ENCODE data around the gene USP34. TPM values are rescaled to one million over a fixed set of nuclear protein-coding genes. Genes with fewer than 3 reads are reported as not detected.

The USP34 gene
- polyA plus RNA-seq, 2 donors: 32.2 to 40.4 TPM

DNA sequence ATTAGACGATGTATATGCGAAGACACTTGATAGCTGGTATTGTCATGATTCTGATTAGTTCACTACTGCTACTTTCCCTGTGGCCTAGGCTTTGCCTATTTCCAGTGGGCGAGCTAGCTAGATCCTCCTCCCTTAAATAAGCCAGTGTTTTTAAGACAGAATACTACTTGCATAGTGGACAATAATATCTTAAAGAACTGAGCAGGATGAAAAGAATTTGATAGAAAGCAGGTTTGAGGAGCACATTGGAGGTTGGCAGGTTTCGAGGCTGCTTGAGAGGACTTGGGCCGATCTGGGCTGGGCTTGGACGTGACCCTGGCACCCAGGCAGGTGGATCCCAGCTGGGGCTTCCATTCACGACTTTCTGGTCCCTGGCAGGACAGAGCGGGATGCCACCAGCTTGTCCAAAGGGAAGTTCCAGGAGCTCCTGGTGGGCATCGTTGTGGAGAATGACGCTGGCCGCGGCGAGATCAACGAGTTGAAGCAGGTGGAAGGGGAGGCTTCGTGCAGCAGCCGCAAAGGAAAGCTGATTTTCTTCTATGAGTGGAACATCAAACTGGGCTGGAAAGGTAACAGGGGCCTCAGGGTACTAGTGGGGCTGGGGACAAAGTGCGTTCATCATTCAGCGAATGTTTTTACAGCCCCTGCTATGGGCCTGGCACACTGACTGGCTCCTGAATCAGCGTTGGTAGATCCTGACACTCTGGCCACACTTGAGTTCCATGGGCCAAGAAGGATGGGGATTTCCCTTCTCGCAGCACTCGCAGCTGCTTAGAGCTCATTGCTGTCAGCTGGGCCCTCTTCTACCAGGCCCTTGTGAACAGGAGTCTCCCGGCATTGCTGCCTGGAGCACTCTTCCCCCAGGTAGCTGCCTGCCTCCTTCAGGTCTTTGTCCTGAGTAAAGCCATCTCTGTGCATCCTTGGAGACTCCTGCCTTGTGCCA is 292.0 kb downstream of the USP34 start:
- 70 to 78% methylated on average over 22 of the region's 22 CpGs for WGBS, 2 donors

GRCh38 chr2:61177727-61178549 is 292.9 kb downstream of the USP34 start:
- peak overlapping the region; percentile 97 to 99 for H3K27ac ChIP-seq (ENCODE audit: low read depth in 2 of 2, low read length in 1 of 2)
- peaks cover 0 to 4% of the 10 kb centered on the region in 2 donors for H3K36me3 ChIP-seq (ENCODE audit: control insufficient read depth in 2 of 2, insufficient read depth in 2 of 2, low read length in 1 of 2)
- H3K4me3 ChIP-seq (ENCODE audit: low read depth in 1 of 2, low read length in 2 of 2): peak overlapping the region; percentile 70 to 80
- H3K9me3 ChIP-seq (ENCODE audit: control insufficient read depth in 2 of 2, insufficient read depth in 1 of 2, low read depth in 1 of 2, low read length in 1 of 2): no peaks in the 10 kb centered on the region
- H3K27me3 ChIP-seq (ENCODE audit: control insufficient read depth in 1 of 2, insufficient read depth in 2 of 2, low read length in 2 of 2): no peaks in the 10 kb centered on the region
- WGBS, 2 donors: 12 to 16% methylated on average over 39 to 45 of the region's 45 CpGs
- peaks cover 3 to 25% of the 10 kb centered on the region in 2 donors for H3K4me1 ChIP-seq (ENCODE audit: control insufficient read depth in 2 of 2, insufficient read depth in 2 of 2, low read length in 1 of 2)

More for the DNA sequence above, 292.0 kb downstream of the USP34 start:
- Histone ChIP-seq H3K4me3 (ENCODE audit: low read depth in 1 of 2, low read length in 2 of 2) (peak overlapping the region in 1 of 2 donors; percentile 70), H3K36me3 (ENCODE audit: control insufficient read depth in 2 of 2, insufficient read depth in 2 of 2, low read length in 1 of 2) (peaks cover 0 to 4% of the 10 kb centered on the region in 2 donors), H3K27me3 (ENCODE audit: control insufficient read depth in 1 of 2, insufficient read depth in 2 of 2, low read length in 2 of 2) (no peaks in the 10 kb centered on the region), H3K9me3 (ENCODE audit: control insufficient read depth in 2 of 2, insufficient read depth in 1 of 2, low read depth in 1 of 2, low read length in 1 of 2) (no peaks in the 10 kb centered on the region), H3K4me1 (ENCODE audit: control insufficient read depth in 2 of 2, insufficient read depth in 2 of 2, low read length in 1 of 2) (peaks cover 3 to 25% of the 10 kb centered on the region in 2 donors), H3K27ac (ENCODE audit: low read depth in 2 of 2, low read length in 1 of 2) (peak overlapping the region in 1 of 2 donors; percentile 66)

- H3K27ac ChIP-seq (ENCODE audit: low read depth in 2 of 2, low read length in 1 of 2): peak overlapping the region; percentile 99
- H3K4me3 ChIP-seq (ENCODE audit: low read depth in 1 of 2, low read length in 2 of 2): peak overlapping the region; percentile 70 to 81
- H3K27me3 ChIP-seq (ENCODE audit: control insufficient read depth in 1 of 2, insufficient read depth in 2 of 2, low read length in 2 of 2): no peaks in the 10 kb centered on the region
- no peaks in the 10 kb centered on the region for H3K9me3 ChIP-seq (ENCODE audit: control insufficient read depth in 2 of 2, insufficient read depth in 1 of 2, low read depth in 1 of 2, low read length in 1 of 2)
- WGBS, 2 donors: 0% methylated on average over 70 to 111 of the region's 111 CpGs
- H3K4me1 ChIP-seq (ENCODE audit: control insufficient read depth in 2 of 2, insufficient read depth in 2 of 2, low read length in 1 of 2): peaks cover 6 to 27% of the 10 kb centered on the region in 2 donors
- no peaks in the 10 kb centered on the region for H3K36me3 ChIP-seq (ENCODE audit: control insufficient read depth in 2 of 2, insufficient read depth in 2 of 2, low read length in 1 of 2)
These were observed 293.8 kb downstream of the USP34 start for GRCh38 chr2:61176755-61177726.

- WGBS, 2 donors: 91 to 92% methylated on average over 8 of the region's 8 CpGs
- no peak overlapping the region for H3K4me3 ChIP-seq (ENCODE audit: low read depth in 1 of 2, low read length in 2 of 2)
- no peaks in the 10 kb centered on the region for H3K27me3 ChIP-seq (ENCODE audit: control insufficient read depth in 1 of 2, insufficient read depth in 2 of 2, low read length in 2 of 2)
- no peaks in the 10 kb centered on the region for H3K36me3 ChIP-seq (ENCODE audit: control insufficient read depth in 2 of 2, insufficient read depth in 2 of 2, low read length in 1 of 2)
- H3K4me1 ChIP-seq (ENCODE audit: control insufficient read depth in 2 of 2, insufficient read depth in 2 of 2, low read length in 1 of 2): peaks cover 4 to 20% of the 10 kb centered on the region in 2 donors
- no peaks in the 10 kb centered on the region for H3K9me3 ChIP-seq (ENCODE audit: control insufficient read depth in 2 of 2, insufficient read depth in 1 of 2, low read depth in 1 of 2, low read length in 1 of 2)
- H3K27ac ChIP-seq (ENCODE audit: low read depth in 2 of 2, low read length in 1 of 2): no peak overlapping the region
These were observed 295.9 kb downstream of the USP34 start for GRCh38 chr2:61175036-61175435.

DNA sequence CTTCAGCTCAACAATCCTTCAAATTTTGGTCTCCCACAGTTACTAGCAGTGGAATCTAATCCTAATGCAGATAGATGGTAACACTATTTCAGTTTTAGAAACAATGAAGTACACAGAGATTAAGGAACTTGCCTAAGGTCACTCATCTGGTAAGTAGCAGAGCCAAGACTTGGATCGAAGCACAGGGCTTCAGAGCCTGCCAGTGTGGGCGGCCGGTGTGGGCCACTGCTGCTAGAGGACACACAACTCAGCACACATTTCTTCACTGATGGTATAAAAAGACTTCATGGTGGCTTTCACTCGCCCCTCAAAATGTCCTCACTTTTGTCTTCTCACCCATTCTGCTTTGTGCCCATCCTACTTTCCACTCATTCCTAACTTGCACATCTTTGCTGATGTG is 297.8 kb downstream of the USP34 start:
- no peaks in the 10 kb centered on the region for H3K27me3 ChIP-seq (ENCODE audit: control insufficient read depth in 1 of 2, insufficient read depth in 2 of 2, low read length in 2 of 2)
- H3K9me3 ChIP-seq (ENCODE audit: control insufficient read depth in 2 of 2, insufficient read depth in 1 of 2, low read depth in 1 of 2, low read length in 1 of 2): no peaks in the 10 kb centered on the region
- 44 to 63% methylated on average over 4 of the region's 4 CpGs for WGBS, 2 donors
- H3K4me1 ChIP-seq (ENCODE audit: control insufficient read depth in 2 of 2, insufficient read depth in 2 of 2, low read length in 1 of 2): peaks cover 3 to 8% of the 10 kb centered on the region in 2 donors
- peak overlapping the region in 1 of 2 donors; percentile 26 for H3K27ac ChIP-seq (ENCODE audit: low read depth in 2 of 2, low read length in 1 of 2)
- H3K36me3 ChIP-seq (ENCODE audit: control insufficient read depth in 2 of 2, insufficient read depth in 2 of 2, low read length in 1 of 2): no peaks in the 10 kb centered on the region
- H3K4me3 ChIP-seq (ENCODE audit: low read depth in 1 of 2, low read length in 2 of 2): no peak overlapping the region

- Histone ChIP-seq H3K36me3 (ENCODE audit: control insufficient read depth in 2 of 2, insufficient read depth in 2 of 2, low read length in 1 of 2) (no peaks in the 10 kb centered on the region), H3K4me1 (ENCODE audit: control insufficient read depth in 2 of 2, insufficient read depth in 2 of 2, low read length in 1 of 2) (peaks cover 3 to 6% of the 10 kb centered on the region in 2 donors), H3K9me3 (ENCODE audit: control insufficient read depth in 2 of 2, insufficient read depth in 1 of 2, low read depth in 1 of 2, low read length in 1 of 2) (no peaks in the 10 kb centered on the region), H3K27me3 (ENCODE audit: control insufficient read depth in 1 of 2, insufficient read depth in 2 of 2, low read length in 2 of 2) (no peaks in the 10 kb centered on the region), H3K4me3 (ENCODE audit: low read depth in 1 of 2, low read length in 2 of 2) (no peak overlapping the region), H3K27ac (ENCODE audit: low read depth in 2 of 2, low read length in 1 of 2) (no peak overlapping the region)
- 73 to 87% methylated on average over 1 of the region's 1 CpG for WGBS, 2 donors
These were observed 298.2 kb downstream of the USP34 start for GRCh38 chr2:61172671-61173070.

DNA sequence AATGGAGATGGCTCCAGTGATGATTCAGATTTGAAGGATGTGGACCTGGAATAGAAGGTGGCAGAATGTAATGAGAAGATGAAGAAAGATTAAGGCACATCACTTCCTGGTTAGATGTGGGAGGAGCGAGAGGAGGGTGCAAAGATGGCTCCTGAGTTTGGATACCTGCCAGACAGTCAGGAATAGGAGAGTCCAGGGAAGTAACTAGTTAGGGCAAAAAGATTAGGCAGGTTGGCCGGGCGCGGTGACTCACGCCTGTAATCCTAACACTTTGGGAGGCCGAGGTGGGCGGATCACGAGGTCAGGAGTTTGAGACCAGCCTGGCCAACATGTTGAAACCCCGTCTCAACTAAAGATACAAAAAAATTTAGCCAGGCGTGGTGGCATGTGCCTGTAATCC is 303.3 kb downstream of the USP34 start:
- H3K27me3 ChIP-seq (ENCODE audit: control insufficient read depth in 1 of 2, insufficient read depth in 2 of 2, low read length in 2 of 2): no peaks in the 10 kb centered on the region
- peaks cover 2 to 3% of the 10 kb centered on the region in 2 donors for H3K36me3 ChIP-seq (ENCODE audit: control insufficient read depth in 2 of 2, insufficient read depth in 2 of 2, low read length in 1 of 2)
- H3K4me1 ChIP-seq (ENCODE audit: control insufficient read depth in 2 of 2, insufficient read depth in 2 of 2, low read length in 1 of 2): peaks cover under 1 to 1% of the 10 kb centered on the region in 2 donors
- H3K9me3 ChIP-seq (ENCODE audit: control insufficient read depth in 2 of 2, insufficient read depth in 1 of 2, low read depth in 1 of 2, low read length in 1 of 2): no peaks in the 10 kb centered on the region
- 92 to 95% methylated on average over 10 of the region's 10 CpGs for WGBS, 2 donors
- no peak overlapping the region for H3K27ac ChIP-seq (ENCODE audit: low read depth in 2 of 2, low read length in 1 of 2)
- no peak overlapping the region for H3K4me3 ChIP-seq (ENCODE audit: low read depth in 1 of 2, low read length in 2 of 2)

- H3K27me3 ChIP-seq (ENCODE audit: control insufficient read depth in 1 of 2, insufficient read depth in 2 of 2, low read length in 2 of 2): no peaks in the 10 kb centered on the region
- no peaks in the 10 kb centered on the region for H3K4me1 ChIP-seq (ENCODE audit: control insufficient read depth in 2 of 2, insufficient read depth in 2 of 2, low read length in 1 of 2)
- H3K4me3 ChIP-seq (ENCODE audit: low read depth in 1 of 2, low read length in 2 of 2): no peak overlapping the region
- no peaks in the 10 kb centered on the region for H3K9me3 ChIP-seq (ENCODE audit: control insufficient read depth in 2 of 2, insufficient read depth in 1 of 2, low read depth in 1 of 2, low read length in 1 of 2)
- WGBS, 2 donors: 84 to 85% methylated on average over 3 of the region's 3 CpGs
- no peak overlapping the region for H3K27ac ChIP-seq (ENCODE audit: low read depth in 2 of 2, low read length in 1 of 2)
- H3K36me3 ChIP-seq (ENCODE audit: control insufficient read depth in 2 of 2, insufficient read depth in 2 of 2, low read length in 1 of 2): peaks cover 2 to 3% of the 10 kb centered on the region in 2 donors
These were observed 304.9 kb downstream of the USP34 start for GRCh38 chr2:61165946-61166345.
